ENCODE results near the gene RPL31. TPM values are rescaled to one million over a fixed set of nuclear protein-coding genes. Genes with fewer than 3 reads are reported as not detected.

The RPL31 gene
- total RNA-seq, 1 experiment from 2014 or later, result 1,199 TPM

DNA sequence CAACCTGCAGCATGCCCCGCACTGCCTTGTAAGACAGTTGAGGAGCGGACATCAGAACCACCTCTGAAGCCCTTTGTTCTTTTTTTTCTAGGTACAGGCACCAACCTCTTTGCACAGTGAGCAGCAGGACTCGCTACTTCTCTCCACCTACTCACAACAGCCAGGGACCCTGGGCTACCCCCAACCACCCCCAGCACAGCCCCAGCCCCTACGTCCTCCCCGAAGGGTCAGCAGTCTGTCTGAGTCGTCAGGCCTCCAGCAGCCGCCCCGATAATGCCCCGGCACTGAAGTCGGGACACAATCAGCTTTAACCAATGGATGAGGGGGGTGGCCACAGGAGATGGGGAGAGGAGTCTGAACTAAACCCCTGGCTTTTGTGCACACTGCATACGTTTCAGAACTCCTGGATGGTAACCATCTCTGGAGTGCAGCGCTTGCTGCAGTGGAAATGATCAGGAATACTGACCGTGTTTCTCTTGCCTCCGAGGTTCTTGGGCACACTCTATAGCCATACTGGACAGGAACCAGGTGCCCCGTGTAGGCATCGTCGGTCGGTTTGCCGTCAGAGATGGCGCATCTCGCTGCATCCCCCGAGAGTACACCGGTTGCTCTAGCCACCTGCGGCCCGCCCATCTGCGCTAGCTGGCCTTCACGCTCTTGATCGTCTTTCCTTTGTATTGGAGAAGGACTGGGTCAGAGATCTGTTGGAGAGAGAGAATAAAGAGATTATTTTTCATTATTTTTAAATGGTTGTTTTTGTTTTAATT is 6.6 kb upstream of the RPL31 start:
- DNase-seq (ENCODE audit: low read depth), result no peak

DNA sequence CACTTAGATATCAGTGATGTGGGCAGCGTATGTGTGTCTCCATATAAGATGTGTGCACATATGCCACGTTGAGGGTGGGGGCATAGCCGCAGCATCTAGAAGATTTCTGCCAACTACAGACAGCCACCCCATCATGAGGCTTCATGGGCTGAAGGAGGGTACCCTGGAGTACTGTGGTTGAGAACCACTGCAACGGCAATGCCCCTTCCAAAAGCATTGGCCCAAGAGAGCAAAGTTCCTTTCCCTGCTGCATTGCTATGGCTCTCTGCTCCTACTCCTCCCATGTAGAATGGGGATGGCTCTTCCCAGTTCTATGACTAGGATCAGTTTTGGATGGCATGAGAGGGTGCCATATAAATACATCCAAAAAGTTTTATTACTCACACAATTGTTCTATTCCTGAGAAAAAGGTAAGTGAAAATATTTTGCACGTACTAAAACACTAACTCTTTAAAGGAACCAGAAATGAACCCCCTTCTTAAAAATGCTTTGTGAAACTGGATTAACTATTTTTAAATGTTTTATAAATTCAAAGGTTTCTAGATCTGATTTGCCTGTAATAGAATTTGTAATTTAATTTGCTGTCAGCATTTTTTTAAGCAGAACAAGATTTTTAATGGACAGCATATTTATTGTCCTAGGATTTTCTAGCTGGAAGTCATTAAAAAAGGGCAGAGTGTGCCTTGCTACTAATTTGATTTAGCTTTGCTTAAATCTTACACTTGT is 4.4 kb upstream of the RPL31 start:
- no peak for DNase-seq (ENCODE audit: low read depth)

DNA sequence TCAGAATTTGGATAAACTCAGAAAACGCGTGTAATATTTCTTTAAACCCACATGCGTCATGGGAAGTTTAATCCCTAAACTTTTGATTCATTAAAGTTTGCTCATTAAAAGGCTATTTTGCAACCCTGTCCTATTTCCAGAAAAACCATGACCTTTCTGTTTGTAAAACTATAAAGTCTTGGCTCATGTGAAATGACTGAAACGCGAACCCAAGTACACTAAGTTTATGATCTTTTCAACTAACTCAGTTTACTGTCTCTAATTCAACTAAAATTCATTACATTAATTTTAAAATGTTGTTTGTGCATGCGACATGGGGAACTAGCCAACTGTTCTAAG is 3.9 kb upstream of the RPL31 start:
- DNase-seq (ENCODE audit: low read depth), result no peak

DNA sequence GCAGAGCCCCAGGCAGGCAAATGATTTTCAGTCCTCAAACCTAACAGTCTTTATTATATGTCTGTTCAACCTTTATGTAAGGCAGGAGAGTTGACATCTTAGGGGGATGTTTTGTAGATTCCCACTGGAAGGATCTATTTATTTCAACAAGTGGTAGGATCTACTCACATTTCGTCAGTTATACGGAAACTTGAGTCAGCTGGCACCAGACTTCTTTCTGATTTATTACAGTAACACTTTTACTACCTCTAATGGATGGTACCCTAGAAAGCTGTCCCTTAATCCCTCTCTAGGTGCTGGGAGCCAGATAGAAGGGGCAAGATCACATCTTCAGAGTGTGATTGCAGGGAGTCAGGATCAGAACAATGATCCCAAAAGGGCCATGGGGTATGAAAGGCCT is 2.1 kb upstream of the RPL31 start:
- no peak for DNase-seq (ENCODE audit: low read depth)

DNA sequence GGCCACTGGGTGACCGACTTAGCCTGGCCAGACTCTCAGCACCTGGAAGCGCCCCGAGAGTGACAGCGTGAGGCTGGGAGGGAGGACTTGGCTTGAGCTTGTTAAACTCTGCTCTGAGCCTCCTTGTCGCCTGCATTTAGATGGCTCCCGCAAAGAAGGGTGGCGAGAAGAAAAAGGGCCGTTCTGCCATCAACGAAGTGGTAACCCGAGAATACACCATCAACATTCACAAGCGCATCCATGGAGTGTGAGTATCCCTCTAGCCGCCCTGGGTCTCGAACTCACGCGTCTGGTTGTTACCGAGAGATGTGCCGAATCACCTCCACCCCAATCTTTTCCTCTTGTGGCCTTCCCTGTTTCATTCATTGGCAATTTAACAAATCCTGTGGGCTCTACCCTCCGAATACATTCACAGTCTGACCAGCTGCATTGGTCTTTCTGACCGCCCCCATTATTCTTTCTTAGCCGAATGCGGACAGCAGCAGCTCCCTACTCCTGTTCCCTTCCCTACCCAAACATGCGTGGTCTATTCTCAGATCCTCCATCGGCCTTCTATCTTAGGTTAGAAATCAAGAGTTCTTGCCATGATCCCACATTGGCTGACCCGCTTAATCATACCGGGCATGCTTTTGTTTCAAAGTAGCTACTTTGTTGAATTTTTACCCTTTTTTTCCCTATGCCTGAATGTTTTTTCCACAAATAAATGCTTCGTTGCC is 631 bp downstream of the RPL31 start:
- DNase-seq (ENCODE audit: low read depth), result peak; percentile 29

DNA sequence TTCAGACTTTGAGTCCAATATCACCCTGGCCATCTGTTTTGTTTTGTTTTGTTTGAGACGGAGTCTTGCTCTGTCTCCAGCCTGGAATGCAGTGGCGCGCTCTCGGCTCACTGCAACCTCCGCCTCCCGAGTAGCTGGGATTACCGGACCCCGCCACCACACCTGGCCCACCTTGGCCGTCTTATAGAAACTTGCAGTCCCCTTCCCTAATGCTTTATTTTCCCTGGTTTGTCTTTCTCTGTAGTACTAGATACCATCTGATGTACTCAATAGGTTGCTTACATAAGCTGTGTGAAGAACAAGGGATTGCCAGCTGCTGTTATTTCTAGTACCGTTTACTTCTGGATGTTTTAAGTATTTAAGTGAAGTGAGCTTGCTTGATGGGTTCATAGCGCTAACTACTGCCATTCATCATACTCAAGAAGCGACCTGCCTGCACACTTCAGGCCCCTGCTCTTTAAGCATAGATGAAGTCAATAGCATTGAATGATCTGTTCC is 1.2 kb downstream of the RPL31 start:
- DNase-seq (ENCODE audit: low read depth), result no peak

DNA sequence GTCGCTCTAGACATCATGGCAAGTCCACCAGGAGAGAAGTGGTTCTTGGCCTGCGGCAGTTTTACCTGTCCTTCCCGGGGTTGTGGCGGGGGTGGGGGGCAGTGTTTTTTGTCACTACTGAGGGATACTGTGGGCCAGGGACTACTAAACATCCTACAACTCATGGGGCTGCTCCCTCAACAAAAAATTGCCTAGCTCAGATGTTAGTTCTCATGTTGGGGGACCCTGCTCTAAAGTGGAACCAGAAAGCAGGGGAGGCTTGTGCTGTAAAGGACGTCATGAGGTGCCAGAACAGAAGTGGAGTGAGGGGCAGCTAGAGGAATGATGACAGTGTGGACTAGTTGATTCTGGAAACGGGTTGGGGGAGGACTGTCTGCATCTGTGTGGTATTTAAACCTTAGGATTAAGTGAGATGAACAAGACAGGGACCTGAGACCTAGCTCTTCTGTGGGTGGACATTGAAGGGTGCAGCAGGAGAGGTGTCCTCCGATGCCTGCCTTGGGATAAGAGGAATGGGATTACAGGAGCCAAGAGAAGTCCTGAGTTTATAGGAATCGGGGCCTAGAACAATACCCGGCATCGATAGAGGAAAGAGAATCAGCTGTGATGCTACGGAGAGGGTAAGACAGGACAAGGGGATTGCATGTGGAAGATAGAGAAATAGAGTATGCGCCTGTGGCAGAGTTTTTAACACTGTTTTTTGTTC is 2.7 kb downstream of the RPL31 start:
- no peak for DNase-seq (ENCODE audit: low read depth)

DNA sequence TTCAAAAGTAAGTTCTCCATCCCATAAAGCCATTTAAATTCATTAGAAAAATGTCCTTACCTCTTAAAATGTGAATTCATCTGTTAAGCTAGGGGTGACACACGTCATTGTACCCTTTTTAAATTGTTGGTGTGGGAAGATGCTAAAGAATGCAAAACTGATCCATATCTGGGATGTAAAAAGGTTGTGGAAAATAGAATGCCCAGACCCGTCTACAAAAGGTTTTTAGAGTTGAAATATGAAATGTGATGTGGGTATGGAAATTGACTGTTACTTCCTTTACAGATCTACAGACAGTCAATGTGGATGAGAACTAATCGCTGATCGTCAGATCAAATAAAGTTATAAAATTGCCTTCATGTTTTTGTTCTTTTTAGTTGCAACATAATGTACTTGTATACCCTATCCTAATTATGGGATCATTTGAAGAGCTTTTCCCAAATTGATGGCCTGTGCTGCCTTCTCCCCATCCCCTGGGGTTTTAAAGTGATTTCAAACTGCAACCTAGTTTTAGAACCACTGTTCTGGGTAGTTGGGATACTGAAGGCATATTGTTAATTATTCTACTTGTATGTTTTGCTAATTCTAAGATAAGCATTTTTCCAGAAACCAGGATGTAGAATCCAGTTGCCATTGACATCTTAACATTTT is 4.1 kb downstream of the RPL31 start:
- DNase-seq (ENCODE audit: low read depth), result no peak

DNA sequence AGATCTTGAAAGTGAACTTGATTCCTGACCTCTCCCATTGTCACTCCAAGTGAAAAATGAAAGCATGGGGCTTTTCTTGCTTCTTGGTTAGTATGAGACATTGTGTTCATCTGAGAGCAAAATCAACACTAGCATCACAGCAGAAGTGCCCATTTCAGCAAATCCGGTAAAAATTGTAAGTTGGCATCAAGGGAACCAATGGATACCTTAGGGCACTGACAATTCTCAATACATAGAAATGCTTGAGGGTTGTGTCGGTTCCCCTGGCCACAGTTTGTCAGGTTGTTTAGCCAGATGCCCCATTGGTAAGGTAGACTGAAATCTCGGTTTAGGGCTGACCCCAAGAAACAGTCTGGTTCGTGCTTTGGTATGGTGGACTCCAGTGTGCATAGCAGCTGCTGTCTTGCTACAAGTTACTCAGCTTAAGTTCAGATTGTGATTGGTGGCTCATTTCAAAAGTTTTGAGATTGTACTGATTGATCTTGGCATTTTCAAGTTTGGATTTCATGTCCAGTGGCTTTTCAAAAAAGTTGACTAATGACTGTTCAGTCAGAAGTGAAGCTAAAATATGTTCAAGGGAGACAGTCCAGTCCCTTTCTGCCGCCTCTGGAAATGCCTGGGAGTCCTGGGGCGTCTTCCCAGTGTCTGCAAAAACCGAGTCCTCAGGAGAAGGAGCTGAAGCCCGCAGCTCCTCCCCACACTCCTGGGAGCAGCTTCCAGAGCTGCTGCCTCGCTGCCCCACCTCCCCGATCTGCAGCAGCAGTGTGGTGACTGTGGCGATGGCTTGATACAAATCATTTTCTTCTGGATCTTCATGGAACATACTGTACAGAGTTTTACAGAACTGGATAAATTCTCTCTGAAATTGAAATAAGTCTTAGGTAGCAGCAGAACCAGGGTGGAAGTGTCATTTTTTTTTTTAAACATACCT is 5.6 kb downstream of the RPL31 start:
- no peak for DNase-seq (ENCODE audit: low read depth)

DNA sequence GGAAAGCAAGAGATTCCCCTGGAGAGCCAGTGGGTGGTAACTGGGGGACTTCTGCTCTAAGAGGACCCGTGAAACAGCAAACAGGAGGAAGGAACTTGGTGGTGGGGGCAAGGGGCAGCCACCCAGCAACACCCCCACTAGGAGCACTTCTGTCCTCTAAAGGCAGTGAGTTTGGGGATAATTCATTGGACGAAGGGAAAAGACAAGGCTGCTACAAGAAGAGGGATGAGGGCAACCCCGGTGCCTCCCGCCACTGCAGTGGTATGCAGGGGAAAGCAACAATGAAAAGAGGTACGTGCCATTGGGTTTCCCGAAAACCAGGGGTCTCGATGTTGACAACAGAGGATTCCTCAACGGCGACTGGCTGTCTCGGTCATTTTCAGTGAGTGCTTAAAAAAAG is 9.1 kb downstream of the RPL31 start:
- no peak for DNase-seq (ENCODE audit: low read depth)

DNA sequence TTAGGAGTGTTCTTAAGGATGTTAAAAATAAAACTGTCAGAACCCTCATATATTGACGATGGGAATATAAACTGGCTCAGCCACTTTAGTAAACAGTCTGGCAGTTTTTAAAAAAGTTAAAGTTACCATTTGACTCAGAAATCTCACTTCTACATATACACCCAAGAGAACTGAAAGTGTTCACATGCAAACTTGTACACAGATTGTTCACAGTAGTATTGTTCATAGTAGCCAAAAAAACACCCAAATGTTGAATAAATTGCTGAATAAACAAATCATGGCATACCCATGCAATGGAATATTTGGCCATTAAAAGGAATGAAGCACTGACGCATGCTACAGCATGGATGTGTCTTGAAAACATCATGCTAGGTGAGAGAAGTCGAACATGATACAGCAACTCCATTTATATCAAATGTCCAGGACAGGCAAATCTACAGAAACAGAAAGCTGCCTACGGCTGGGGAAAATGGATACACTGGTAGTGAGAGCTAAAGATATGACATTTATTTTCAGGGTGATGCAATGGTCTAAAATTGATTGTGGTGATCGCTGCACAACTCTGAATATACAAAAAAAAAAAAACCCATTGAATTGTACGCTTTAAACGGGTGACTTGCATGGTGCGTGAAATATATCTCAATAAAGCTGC is 10.1 kb downstream of the RPL31 start:
- DNase-seq (ENCODE audit: low read depth), result no peak

DNA sequence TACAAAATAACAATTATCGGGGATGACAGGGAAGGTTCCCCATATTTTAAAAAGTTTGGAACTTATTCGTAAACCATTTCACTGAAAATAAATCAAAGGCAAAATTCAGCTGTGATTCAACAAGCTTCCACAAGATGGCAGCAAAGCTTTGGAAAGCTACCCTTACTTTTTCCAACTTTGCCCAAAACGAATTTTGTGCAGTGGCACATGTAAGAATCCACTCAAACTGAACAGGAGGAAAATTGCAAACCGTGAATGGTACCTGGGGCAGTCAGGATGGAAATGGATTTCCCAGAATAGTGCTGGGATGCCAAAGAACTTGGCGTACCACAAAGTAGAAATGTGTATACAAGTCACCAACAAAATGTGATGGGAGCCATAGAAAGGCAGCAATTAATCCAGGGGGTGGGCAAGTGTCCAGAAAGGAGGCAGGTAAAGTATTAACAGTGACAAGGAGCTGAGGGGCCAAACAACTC is 10.7 kb downstream of the RPL31 start:
- DNase-seq (ENCODE audit: low read depth), result no peak

DNA sequence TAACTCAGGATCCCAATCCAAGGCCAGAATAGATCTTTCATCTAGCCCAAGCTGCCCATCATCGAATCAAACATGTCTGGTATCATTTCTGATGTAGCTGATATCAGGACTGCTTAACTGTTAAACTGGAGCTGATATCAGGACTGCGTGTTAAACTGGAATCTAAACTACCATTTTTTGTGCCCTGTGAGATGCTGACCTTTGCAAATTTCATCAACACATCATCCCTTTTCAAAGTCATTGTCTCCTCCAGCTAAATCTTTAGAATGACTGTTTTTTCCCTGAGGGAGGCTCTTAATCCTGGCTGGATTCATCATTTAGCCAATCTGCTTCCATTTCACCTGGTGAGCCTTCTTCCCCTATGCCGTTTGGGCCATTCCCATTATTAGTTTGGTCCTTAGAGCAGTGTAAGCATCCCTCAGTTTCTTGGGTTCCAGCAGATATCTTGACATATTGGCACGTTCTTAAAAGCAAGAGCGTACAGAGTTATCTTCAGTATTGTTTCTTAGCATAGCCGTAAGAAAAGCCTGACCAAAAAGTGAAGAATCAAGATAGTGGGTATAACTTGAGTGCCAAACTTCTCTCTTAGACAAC is 12.3 kb downstream of the RPL31 start:
- no peak for DNase-seq (ENCODE audit: low read depth)

DNA sequence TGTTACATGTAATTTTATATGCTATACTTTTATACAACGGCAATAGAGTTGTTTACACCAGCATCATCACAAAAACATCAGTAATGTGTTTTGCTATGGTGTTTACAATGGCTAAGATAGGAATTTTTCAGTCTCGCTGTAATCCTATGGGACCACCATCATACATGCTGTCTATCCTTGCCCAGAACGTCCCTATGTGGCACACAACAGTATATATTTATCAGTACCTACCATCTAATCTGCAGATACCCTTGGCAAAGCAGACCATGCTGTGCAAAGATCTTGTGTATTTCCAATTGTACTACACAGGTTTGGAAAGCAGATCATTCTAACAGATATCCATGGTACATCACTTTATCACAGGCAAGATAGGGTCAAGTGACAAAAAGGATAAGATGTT is 15.3 kb downstream of the RPL31 start:
- no peak for DNase-seq (ENCODE audit: low read depth)

DNA sequence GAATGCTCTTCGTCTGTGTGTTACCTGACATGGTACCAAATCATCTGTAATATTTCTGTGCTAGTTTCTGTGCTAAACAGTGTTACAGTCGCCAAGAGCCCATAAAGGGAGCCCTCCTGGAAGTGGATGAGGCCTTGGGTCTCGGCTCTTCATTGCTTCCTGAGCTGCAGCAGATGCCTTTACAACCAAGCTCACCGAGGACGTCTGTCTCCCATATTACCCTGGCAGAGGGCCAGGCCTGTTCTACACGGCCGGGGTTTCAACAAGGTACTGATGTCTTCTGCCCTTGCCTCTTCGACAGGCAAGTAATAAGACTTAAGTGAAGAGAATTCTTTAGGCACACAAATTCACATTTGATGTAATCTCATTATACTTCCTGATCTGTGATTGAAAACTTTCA is 16.8 kb downstream of the RPL31 start:
- no peak for DNase-seq (ENCODE audit: low read depth)

DNA sequence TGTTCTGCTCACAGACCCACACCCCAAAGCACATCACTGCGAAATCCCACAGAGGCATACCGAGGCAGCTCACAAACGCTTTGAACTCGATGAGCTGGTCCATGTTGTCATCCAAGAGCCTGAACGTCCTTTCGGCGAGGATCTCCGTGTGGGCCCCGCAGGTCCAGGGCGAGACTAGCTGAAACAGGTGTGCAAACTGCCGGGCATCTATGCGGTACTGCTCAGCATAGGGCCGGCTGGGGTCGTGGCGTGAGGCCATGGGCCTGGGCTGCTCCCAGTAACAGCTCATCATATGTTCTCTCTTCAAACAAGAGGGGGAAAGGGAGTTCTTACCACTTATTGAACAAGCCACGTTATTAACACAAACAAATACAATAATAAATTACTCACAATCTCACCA is 20.1 kb downstream of the RPL31 start:
- DNase-seq (ENCODE audit: low read depth), result no peak

DNA sequence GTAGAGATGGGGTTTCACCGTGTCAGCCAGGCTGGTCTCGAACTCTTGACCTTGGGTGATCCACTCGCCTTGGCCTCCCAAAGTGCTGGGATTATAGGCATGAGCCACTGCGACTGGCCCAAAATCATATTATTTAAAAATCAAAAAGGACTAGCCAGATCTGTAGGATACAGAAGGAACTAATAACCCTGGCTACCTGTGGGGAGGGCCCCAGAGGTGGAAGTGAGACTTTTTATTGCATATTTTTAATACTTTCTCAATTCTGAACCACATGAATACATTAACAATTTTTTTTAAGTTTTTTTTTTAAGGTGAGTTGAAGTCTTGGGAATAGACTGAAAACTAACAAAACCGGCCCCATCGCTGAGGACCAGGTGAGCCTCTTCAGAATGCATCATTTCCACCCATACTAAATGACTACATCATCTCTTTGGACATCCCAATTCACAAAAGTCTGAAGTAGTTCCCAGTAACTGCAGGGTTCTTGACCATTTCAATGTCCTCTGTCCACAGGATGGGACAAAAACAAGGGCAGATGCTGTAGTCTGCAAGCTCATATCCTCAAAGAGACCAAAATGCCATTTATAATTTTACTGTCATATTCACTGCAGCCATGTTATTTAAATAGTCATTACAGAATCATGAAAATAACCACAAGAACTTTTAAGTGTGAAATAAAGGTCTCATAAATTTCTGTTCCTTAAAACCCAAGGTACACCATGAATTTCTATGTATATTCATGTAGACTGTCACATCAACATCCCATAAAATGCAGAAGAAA is 21.4 kb downstream of the RPL31 start:
- DNase-seq (ENCODE audit: low read depth), result no peak

DNA sequence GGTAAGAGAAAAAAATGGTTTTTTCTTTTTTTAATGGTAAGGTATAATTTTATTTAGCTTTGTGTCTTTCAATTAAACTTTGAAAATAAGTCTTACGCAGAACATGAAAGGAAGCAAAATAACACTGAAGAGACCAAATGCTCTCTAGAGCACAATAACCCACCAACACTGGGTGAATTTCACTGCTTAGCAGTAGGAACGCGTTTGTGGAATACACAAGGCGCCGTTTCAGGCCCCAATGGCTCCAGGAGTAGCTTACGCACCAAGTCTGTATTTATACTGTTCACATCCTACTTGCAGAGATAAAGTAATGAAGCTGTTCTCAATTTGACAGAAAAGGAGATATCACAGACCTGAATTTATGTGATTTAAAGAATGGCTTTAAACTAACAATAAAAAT is 23.5 kb downstream of the RPL31 start:
- no peak for DNase-seq (ENCODE audit: low read depth)

DNA sequence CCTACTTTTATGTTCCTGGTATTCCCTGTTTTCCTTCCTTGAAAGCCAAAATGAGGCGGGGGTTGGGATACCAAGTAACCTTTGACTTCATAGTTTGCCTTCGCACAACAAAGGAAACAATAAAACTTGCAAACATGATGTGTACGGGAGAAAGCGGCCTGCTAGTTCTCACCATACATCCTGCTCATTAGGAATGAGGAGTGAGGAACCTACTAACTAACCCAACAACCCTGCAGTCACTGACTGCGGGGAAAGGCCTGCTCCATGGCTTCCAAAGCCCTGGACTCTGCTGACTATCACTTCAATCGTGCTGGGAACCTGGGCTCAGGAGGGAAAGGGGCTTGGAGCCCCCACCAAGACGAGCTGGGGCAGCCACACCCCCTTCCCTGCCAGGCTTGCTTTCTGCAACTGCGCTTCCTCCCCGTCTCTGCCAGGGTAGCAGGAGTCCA is 24.2 kb downstream of the RPL31 start:
- DNase-seq (ENCODE audit: low read depth), result no peak
